MV-4-11 (cell line): ENCODE data around the gene SNRK.

ENCODE experiments used
- DNase-seq: peaks from one replicate; lab custom pipeline; 2025; lab: John Stamatoyannopoulos, UW

The SNRK gene

DNA sequence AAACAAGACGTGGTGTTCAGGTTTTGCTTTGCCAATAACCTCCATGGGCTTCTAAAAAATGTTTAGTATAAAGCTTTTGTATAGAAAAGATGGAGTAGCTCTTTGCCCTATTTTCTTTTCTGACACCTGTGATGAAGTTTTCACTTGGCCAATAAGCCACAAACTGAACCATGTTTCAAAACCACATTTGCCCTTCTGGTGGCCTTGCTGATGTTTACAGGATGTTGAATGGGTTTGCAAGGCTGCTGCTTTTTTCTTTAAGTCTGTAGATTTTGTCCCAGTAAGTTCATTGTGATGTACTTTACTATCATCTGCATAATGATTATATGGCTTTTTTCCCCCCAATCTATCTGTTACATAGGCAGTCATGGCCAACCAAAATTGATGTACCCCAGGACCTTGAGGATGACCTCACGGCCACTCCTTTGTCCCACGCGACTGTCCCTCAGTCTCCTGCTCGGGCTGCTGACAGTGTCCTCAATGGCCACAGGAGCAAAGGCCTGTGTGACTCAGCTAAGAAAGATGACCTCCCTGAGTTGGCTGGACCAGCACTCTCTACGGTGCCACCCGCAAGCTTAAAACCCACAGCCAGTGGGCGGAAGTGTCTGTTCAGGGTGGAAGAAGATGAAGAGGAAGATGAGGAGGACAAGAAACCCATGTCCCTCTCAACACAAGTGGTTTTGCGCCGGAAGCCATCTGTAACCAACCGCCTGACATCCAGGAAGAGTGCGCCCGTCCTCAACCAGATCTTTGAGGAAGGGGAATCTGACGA is 60.8 kb downstream of the SNRK start:
- no peak for DNase-seq

DNA sequence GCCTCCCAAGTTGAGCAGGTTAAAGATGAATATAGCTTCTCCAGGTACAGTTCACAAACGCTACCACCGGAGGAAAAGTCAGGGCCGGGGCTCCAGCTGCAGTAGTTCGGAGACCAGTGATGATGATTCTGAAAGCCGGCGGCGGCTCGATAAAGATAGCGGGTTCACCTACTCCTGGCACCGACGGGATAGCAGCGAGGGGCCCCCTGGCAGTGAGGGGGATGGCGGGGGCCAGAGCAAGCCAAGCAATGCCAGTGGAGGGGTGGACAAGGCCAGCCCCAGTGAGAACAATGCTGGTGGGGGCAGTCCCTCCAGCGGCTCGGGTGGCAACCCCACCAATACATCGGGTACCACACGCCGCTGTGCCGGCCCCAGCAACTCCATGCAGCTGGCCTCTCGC is 61.4 kb downstream of the SNRK start:
- no peak for DNase-seq

DNA sequence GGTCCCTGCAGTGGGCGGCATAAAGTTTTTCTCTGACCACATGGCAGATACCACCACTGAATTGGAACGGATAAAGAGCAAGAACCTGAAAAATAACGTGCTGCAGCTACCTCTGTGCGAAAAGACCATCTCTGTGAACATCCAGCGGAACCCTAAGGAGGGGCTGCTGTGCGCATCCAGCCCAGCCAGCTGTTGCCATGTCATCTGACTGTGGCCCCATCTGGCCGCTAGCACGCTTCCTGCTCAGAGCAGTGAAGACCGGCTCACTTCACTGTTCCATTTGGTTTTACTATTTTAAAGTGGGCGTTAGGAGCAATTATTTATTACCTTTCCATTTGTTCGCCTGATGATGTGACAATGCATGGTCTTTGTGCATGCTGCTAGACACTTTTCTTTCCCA is 62.0 kb downstream of the SNRK start:
- no peak for DNase-seq

DNA sequence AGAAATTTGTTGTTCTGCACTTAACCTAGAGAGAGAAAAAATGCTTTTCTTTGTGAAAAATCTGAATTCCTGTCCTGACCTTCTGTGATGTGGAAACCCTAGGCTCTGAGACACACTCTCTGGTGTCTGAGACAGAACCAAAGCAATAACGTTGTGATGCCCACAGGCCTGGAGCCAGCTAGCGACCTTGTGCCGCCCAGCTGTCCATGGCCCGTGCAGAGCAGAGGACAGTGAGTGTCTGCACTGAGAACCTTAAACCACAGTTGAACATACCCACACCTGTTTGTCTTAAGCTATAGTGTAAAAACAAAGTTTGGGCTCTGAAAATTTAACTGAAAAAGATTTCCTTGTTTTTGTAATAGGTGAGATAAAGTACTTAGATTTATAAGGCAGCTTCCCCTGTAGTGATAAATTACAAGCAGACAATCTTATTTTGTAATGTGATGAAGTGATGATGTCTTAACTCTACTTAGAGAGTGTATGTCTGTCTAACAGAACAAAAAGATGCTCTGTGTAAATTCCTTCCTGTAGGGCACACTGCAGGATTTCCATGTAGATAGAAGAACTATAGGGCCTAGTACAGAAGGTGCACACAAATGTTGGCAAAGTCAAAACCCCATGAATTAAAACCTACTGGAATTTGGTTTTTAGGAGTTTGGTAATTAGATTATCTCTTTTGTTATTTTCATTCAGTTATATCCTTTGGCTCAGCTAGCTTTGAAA is 62.7 kb downstream of the SNRK start:
- DNase-seq, result no peak

DNA sequence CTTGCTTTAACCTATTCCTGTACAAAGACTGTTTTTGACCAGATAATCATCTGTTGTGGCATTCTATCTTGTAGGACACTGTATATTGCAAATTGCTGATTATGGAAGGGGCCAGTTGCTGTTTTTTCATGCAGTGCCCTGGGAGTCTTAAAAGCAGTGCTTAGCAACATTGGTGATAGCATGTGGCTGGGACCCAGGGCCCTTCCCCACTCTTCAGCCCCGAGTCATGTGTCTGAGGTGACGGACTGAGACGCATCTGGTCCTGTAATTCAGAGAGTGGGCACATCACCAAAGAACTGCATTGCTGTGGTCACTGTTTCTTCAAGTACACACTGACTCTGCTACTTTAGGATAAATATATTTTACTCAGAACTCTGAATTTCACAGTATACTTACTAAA is 63.4 kb downstream of the SNRK start:
- no peak for DNase-seq

DNA sequence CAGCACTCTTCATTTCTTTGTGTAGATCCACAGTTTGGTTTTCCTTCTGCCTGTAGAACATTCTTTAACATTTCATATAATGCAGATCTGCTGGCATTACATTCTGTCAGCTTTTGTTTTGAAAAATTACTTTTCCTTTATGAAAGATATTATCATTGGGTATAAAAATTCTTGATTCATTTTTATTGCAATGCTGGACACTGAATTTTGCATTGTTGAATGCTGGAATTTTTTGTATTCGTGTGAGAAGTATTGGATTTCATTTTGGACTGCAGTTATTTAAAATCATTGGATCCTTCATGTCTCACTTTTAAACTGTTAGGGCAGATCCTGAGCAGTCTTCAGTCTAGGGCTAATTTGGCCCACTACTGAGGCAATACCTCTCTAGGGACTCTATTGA is 67.1 kb downstream of the SNRK start:
- no peak for DNase-seq

DNA sequence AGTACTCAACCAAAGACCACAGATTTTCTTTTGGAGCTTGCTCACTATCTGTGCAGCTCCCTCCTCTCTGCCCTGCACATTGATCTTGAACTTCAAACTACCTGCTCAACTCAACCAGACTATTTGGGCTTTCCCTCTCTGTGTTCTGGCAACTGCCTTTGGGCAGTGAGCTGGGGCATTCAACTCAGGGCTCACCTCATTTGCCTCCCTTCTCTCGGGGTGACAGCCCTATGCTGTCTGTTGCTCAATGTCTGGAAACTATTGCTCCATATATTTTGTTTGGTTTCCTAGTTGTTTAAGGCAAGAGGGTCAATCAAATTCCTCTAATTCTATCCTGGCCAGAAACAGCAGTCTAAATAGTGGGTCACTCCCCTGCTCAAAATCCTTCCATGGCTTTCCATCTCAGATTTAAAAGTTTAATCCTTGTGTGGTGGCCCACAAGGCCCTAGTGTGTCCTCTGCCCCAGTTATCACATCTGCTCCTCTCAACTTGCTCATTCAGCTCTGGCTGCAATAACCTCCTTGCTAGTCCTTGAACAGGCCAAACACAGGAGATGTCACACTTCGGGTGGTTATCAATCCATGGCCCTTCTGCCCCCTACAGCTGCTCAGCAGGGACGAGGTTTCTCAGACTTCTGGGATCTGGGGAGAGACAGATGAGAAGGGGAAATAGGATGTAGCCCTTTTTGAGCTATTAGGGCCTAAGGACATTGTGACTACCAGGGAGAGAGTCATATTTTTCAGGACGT is 67.8 kb downstream of the SNRK start:
- peak; percentile 10 for DNase-seq

DNA sequence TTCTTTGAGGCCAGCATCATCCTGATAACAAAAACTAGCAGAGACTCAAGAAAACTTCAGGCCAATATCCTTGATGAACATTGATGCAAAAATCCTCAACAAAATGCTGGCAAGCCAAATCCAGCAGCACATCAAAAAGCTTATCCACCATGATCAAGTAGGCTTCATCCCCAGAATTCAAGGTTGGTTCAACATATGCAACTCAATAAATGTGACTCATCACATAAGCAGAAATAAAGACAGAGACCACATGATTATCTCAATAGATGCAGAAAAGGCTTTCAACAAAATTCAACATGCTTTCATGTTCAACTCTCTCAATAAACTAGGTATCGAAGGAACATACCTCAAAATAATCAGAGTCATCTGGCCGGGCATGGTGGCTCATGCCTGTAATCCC is 69.7 kb downstream of the SNRK start:
- DNase-seq, result peak; percentile 9

DNA sequence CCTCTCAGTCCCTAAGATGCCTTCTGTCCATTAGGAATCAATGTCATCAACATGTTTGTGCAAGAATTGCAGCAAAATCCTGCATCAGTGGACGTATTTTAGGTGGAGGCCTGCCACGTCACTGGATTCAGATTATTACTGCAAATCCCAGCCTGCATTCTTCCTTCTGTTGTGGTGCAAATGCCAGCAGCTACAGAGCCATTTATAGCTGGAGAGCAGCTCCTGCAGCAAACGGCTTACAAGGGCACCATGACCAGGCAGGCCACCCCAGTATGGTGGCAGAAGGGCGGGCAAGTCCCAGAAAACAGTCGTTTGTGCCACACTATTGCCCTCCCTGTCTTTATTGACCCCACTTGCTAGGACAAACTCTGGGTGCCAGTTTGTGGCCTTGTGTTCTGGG is 74.7 kb downstream of the SNRK start:
- DNase-seq, result no peak

DNA sequence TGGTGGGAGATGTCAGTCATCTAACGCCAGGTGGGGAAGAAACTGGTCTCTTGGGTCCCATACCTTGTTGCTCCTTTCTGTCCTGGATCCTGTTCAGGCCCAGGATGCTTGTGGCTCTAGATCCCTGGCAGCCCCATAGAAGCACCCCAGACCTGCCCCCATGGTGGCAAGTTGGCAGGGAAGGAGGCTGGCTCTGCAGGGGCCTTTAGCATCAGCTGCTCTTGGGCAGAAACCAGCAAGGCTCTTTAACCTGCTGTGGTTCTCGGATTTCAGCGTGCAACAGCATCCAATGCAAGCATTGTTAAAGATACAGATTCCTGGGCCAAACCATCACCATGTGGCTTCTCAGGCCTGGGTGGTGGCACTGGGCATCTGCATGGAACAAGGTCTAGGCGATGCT is 75.8 kb downstream of the SNRK start:
- no peak for DNase-seq

DNA sequence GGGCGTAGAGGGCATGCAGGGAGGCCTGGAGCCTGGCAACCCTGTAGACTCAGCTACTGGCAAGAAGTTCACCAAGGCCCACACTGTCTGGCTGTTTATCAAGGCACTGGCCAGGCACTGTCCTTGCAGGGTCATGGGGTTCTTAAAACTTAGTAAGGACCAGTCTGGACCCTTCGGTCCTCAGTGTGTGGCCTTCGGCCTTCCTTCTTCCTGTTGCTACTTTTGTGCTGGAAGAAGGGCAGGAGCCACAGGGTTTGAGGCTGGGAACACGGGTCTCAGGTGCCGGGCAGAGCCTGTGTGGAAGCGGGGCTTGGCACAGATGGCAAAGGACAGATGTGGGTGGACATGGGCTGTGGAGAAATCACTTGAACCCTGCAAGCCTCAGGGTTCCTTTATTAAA is 76.6 kb downstream of the SNRK start:
- no peak for DNase-seq

DNA sequence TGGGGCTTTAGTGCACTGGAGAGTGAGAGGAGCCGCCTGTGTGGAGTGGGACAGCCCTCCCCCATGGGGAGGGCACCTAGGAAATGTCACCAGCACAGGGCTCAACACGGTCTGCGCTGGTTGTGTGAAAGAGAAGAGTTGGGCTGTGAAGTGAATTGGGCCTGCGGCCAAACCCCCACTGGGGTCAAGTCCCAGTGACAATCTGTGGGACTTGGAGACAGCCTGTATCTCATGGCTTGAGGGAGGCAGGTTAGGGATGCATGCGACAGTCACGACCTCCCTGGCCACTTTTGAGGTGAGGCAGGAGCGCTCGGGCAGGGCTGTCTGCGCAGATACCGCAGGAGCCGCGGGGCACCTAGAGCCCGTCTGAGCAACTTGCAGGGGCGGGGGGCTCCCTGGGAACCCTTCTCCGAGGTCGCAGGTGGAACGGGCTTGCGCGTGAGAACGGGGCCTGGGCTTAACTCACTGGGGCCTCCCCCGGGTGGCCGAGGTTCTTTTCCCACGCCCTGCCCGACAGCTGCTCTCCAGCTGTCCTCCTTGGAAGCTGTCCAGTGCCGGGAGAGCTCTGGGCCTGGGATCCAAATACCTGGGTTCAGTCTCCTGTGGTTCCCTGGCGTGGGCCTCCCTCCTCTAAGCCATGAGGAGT is 77.4 kb downstream of the SNRK start:
- DNase-seq, result no peak

DNA sequence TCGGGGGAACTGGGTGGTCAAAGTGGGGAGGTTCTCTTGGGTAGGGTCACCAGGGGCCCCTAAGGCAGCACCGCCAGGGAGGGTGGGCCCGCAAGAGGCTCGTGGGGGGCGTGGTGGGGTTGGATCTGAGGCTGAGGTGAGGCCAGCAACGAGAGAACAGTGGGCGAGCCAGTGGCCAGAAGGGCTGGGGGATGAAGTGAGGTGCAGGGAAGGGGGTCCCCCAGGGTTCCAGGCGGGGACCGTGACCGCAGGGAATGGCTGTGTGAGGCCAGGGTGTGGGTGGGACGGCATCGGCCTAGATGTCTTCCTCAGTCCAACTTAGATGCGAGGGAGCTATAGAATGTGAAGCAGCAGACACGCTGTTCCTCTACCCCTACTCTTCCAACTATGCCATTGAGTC is 78.2 kb downstream of the SNRK start:
- DNase-seq, result no peak

DNA sequence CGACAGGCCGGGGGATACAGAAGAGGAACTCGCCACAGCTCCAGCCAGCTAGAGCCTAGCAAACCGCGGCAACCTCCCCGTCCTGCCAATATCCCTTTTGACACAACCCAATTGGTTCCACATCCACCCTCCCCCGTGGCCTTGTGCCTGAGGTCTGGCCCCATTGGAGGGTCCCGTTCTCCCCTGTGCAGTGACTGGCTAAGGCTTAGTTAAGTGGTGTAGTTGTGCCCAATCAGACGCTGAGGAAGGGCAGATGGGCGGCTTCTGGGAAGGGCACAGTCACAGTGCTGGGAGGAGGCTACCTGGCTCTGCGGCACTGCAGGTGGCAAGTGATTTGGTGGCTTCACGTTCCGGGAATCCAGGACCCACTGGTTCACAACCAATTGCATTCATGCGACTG is 78.6 kb downstream of the SNRK start:
- DNase-seq, result no peak

DNA sequence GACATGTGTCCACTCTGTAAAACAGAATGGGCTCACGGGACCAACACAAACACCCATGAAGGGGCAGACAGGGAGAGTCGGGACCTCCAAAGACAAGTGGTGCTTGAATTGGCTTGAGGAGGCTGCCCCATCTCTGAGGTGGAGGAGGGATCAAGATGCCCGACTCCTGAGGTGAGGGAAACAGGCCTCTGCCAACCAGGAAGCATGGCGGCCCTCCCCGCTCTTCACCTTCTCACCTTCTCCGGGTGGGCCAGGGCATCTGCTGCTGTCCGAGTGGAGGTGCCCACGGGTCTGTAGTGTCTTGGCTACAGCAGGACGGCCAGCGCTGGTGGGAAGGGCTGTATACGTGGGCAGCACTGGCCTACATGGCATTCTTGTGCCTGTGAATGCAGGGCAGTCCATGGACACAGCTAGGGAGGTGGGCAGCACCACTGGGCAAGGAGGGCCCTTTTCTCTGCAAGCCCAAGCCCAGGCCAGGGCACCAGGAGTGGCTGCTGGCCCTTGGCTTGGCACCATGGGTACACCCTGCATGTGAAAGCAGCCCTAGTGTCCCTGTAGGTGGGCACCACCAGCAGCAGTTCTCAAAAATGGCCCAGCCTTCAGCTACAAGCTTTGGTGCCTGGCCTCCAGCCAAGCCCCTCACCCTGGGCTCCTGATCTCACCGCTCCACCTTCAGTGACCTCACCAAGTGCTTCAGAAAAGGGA is 79.4 kb downstream of the SNRK start:
- no peak for DNase-seq

DNA sequence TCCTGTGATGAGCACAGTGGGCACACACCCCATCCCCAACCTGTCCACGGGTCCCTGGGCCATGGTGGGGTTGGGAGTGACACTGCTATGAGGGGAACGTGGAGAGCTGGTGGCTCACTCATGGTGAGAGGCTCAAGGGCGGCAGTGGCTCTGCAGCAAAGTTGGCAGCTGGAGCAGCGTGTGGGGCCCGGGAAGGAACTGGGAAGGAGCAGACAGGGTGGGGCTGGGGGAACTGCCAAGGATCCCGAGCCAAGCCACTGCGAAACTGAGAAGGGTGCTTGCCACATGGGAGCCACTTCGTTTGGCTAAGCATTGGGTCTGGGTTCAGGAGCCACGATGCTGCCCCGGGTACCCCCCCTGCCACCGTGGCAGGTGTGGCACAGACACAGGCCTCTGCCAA is 80.1 kb downstream of the SNRK start:
- no peak for DNase-seq

DNA sequence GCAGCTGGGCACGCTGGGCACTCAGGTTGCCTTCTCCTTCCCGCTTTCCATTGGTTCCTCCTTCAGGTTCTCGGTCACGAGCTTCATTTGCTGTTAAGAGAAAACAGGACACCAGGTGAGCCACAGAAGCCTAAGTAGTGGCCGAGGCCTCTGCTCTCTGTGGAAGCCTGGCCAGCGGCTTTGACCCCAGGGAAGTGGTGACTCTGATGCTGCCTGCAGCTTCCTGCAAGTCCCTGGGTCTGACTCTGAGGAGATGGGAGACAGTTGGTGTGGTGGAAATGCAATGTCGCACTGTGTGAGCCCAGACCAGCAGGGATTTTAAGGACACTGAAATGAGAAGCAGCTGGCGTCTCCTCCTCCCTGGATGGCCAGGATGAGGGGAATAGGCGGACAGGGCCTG is 80.5 kb downstream of the SNRK start:
- no peak for DNase-seq

DNA sequence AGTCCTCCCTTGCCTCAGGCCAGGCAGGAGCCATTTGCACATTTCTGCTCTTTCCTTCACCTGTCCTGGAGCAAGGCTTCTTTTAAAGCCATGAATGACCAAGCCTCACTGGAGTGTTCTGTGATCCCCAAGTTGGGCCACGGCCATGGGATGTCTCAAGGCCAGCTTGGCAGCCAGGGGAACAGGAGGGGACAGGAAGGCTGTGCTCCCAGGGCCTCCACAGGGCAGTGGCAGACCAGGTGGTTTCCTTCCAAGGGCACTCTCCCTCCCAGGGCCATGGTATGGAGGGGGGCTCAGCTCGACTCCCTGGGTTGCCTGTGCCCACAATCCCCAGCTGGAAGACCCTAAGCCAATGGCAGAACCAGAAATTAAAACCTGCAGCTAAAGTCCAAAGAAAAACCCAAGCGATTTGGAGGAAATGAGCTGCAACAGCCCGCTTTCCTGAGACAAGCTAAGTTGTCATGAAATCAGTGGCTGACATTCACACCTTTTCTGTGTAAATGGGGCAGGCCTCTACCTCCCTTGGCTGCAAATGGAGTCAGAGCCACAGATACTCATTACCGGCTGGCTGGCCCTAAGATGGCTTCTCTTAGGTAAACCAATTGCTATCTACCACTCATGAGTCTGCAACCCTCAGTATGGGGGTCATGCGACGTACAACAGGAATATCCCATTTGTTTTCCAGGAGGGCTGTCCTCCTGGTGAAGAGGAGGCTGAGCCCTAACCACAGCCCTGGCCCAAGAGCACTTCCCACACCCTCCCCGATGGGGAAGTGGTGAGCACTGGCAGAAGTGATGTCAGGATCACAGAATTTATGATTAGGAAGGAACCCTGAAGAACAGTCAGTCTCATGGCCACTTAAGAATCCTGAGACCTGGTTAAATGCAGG is 83.3 kb downstream of the SNRK start:
- DNase-seq, result peak; percentile 86

DNA sequence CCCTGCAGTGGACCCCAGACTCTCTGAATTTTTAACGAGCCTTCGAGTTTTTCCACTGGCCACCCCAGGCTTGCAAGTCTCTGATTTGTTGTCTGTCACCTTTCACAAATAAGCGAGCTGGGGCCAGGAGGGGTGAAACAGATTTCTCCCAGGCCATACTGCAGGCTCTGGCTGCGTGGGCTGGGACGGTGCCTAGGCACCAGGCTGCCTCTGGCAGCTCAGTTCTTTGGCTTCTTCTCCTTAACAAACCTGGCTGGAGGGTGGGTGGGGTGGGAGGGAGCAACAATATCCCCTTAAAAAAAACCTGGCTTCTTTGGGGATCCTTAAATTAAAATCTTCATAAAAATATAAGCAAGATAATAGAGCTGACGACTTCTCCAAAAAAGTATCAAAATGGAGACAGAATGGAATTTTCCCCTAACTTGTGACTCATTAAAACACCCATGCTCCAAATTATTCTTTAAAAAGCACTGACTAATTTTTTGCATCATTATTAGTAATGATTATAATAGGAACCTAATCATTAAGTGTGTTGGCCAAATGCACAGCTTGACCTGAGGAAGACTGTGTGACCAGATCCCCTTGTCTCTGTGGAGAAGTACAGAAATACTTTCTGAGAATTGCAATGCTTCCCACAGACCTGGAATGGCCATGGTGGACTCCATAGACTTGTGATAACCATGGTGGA is 84.1 kb downstream of the SNRK start:
- DNase-seq, result no peak

DNA sequence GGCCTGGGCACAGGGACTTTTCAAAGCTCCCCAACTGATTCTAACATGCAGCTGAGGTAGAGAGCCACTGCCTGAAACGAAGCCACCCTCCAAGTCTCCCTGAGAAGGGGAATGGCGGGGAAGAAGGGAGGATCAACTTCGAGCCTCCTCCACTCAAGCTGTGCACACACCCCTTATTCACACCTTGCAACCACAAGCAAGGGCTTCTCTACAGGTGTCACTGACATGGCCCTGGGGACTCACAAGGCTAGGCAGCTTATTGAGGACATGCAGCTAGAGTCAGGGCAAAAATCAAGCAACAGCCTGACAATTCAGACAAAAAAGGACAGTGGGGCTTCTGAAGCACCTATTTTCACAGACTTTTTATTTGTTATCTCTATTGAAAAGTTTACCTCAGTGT is 85.2 kb downstream of the SNRK start:
- DNase-seq, result no peak
